A673 (cell line): ENCODE results near the gene PLCG2.

Source experiments
- CTCF ChIP-seq: fragments of 300-800, 200-600 bp; sonication (generic); conservative IDR thresholded peaks from 2 replicates; pipeline ENCODE4 v1.5.1; 2017; ENCODE audit warnings: low read depth, mild to moderate bottlenecking, antibody characterized with exemption, low read length, moderate library complexity, mixed read lengths
- EZH2 ChIP-seq: fragments of 200-600 bp; sonication (generic); IDR thresholded peaks from 2 replicates; pipeline ENCODE4 v1.6.1; 2017; ENCODE audit warnings: borderline replicate concordance, low read depth, mild to moderate bottlenecking, mixed read lengths, antibody characterized with exemption, low read length; ENCODE audit not compliant: poor library complexity, severe bottlenecking

- TF ChIP-seq CTCF (no peak), EZH2 (no peak)
These were observed 84.7 kb downstream of the PLCG2 start for GRCh38 chr16:81863630-81864352.
